ENCODE results near the gene EFNA5. TPM values are rescaled to one million over a fixed set of nuclear protein-coding genes. Genes with fewer than 3 reads are reported as not detected.

EFNA5 gene
- total RNA-seq, 1 donor from 2014 or later: 12.0 TPM

- no peak for DNase-seq (ENCODE audit: low spot score, unreplicated experiment)
- no peaks in the 10 kb centered on the region for H3K27me3 Mint-ChIP-seq
- no peaks in the 10 kb centered on the region for H3K9me3 Mint-ChIP-seq (ENCODE audit: low read depth)
- H3K27ac Mint-ChIP-seq: no peak overlapping the region
- no peak overlapping the region for H3K4me3 Mint-ChIP-seq (ENCODE audit: low read depth)
- H3K36me3 Mint-ChIP-seq (ENCODE audit: insufficient read depth): no peaks in the 10 kb centered on the region
- H3K4me1 Mint-ChIP-seq (ENCODE audit: low read depth): peaks cover 5% of the 10 kb centered on the region
- TF ChIP-seq, protein P1, sequence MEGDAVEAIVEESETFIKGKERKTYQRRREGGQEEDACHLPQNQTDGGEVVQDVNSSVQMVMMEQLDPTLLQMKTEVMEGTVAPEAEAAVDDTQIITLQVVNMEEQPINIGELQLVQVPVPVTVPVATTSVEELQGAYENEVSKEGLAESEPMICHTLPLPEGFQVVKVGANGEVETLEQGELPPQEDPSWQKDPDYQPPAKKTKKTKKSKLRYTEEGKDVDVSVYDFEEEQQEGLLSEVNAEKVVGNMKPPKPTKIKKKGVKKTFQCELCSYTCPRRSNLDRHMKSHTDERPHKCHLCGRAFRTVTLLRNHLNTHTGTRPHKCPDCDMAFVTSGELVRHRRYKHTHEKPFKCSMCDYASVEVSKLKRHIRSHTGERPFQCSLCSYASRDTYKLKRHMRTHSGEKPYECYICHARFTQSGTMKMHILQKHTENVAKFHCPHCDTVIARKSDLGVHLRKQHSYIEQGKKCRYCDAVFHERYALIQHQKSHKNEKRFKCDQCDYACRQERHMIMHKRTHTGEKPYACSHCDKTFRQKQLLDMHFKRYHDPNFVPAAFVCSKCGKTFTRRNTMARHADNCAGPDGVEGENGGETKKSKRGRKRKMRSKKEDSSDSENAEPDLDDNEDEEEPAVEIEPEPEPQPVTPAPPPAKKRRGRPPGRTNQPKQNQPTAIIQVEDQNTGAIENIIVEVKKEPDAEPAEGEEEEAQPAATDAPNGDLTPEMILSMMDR (IDR thresholded peaks at IDR 0.05; ENCODE audit: unreplicated experiment): no peak
These were observed 49.6 kb downstream of the EFNA5 start for GRCh38 chr5:107621089-107621488.

- TF ChIP-seq, protein P1 (IDR thresholded peaks at IDR 0.05; ENCODE audit: unreplicated experiment): no peak
- no peak for DNase-seq (ENCODE audit: low spot score, unreplicated experiment)
- no peaks in the 10 kb centered on the region for H3K27me3 Mint-ChIP-seq
- H3K36me3 Mint-ChIP-seq (ENCODE audit: insufficient read depth): no peaks in the 10 kb centered on the region
- peaks cover 11% of the 10 kb centered on the region for H3K4me1 Mint-ChIP-seq (ENCODE audit: low read depth)
- H3K4me3 Mint-ChIP-seq (ENCODE audit: low read depth): no peak overlapping the region
- H3K9me3 Mint-ChIP-seq (ENCODE audit: low read depth): no peaks in the 10 kb centered on the region
- H3K27ac Mint-ChIP-seq: no peak overlapping the region
These were observed 51.0 kb downstream of the EFNA5 start for GRCh38 chr5:107619781-107620180.

GRCh38 chr5:107618242-107618641 is 52.5 kb downstream of the EFNA5 start:
- TF ChIP-seq, protein P1 (IDR thresholded peaks at IDR 0.05; ENCODE audit: unreplicated experiment): no peak
- DNase-seq (ENCODE audit: low spot score, unreplicated experiment): no peak
- Mint-ChIP-seq H3K9me3 (ENCODE audit: low read depth) (no peaks in the 10 kb centered on the region), H3K36me3 (ENCODE audit: insufficient read depth) (no peaks in the 10 kb centered on the region), H3K4me1 (ENCODE audit: low read depth) (peaks cover 20% of the 10 kb centered on the region), H3K27me3 (no peaks in the 10 kb centered on the region), H3K4me3 (ENCODE audit: low read depth) (no peak overlapping the region), H3K27ac (no peak overlapping the region)

DNA sequence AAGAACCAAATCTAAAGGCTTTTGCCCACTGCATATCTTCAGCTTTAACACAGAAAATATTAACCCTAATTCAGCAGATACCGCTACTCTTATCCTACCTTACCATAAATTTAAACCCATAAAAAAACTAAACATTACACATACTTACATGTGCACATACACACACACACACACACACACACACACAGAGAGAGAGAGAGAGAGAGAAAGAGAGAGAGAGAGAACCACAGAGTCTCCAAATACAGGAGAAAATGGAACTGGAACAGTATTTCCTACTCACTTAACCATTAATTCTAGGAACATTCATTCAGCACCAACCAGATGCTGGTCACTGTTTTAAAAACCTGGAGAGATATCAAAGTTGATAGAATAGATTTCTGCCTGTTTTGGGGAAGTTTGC is 53.7 kb downstream of the EFNA5 start:
- peaks cover 25% of the 10 kb centered on the region for H3K4me1 Mint-ChIP-seq (ENCODE audit: low read depth)
- no peaks in the 10 kb centered on the region for H3K36me3 Mint-ChIP-seq (ENCODE audit: insufficient read depth)
- H3K4me3 Mint-ChIP-seq (ENCODE audit: low read depth): no peak overlapping the region
- no peaks in the 10 kb centered on the region for H3K27me3 Mint-ChIP-seq
- H3K9me3 Mint-ChIP-seq (ENCODE audit: low read depth): no peaks in the 10 kb centered on the region
- TF ChIP-seq, protein P1 (IDR thresholded peaks at IDR 0.05; ENCODE audit: unreplicated experiment): no peak
- no peak overlapping the region for H3K27ac Mint-ChIP-seq
- DNase-seq (ENCODE audit: low spot score, unreplicated experiment): no peak

DNA sequence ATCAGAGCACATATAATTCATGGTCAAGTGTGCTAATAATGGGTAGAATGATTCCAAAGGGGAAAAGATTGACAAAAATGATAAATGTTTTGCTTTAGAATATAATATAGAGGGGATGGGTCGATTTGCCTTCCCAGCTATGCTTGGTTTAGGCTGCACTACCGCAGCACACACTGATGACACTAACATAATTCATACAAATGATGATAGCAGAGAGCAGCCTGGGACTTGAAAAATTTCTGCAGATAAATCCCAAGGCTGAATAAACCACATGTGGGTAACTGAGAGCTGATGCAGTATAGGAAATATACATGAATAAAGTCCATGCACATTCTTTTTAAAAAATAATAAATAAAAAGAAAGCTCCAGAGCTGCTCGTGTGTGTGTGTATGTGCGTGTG is 54.5 kb downstream of the EFNA5 start:
- TF ChIP-seq, protein P1 (IDR thresholded peaks at IDR 0.05; ENCODE audit: unreplicated experiment): no peak
- H3K27me3 Mint-ChIP-seq: no peaks in the 10 kb centered on the region
- no peak for DNase-seq (ENCODE audit: low spot score, unreplicated experiment)
- no peak overlapping the region for H3K4me3 Mint-ChIP-seq (ENCODE audit: low read depth)
- H3K36me3 Mint-ChIP-seq (ENCODE audit: insufficient read depth): no peaks in the 10 kb centered on the region
- no peaks in the 10 kb centered on the region for H3K9me3 Mint-ChIP-seq (ENCODE audit: low read depth)
- no peak overlapping the region for H3K27ac Mint-ChIP-seq
- H3K4me1 Mint-ChIP-seq (ENCODE audit: low read depth): peaks cover 30% of the 10 kb centered on the region

All from progenitor cell of endocrine pancreas (in vitro differentiated cells).